ENCODE measurements around the gene LRRC27.
"Not testable (repeated sequence)": the region's sequence is repeated elsewhere in the genome, so short reads cannot be mapped to it uniquely, and the experiment has no call there.

The LRRC27 gene

DNA sequence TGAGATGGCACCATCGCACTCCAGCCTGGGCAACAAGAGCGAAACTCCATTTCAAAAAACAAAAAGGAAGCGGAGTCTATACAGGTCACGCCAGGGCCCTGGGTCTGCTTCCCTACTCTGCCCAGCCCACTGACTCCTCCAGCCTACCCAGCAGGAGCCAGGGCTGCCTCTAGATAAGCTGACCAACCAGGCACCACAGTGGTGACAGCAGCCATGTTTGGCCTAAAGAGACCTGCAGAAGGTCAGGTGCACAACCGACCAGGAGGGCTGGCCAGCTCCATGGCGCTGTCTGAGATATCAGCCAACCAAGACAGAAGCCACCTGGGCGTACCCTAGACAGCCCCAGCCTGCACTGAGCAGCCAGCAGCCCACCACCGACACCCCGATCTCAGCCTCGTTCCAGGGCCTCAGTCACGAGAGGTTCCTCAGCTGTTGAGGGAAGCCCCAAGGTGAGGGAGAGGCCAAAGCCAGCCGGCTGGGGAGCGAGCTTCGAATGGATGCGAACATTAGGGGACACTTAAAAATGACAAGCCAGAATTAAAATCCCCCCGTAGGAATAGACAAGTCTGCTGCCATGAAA, 40.6 kb downstream of the LRRC27 start:
- no peak overlapping the region for H3K4me3 ChIP-seq (ENCODE audit: low read depth, low read length)

DNA sequence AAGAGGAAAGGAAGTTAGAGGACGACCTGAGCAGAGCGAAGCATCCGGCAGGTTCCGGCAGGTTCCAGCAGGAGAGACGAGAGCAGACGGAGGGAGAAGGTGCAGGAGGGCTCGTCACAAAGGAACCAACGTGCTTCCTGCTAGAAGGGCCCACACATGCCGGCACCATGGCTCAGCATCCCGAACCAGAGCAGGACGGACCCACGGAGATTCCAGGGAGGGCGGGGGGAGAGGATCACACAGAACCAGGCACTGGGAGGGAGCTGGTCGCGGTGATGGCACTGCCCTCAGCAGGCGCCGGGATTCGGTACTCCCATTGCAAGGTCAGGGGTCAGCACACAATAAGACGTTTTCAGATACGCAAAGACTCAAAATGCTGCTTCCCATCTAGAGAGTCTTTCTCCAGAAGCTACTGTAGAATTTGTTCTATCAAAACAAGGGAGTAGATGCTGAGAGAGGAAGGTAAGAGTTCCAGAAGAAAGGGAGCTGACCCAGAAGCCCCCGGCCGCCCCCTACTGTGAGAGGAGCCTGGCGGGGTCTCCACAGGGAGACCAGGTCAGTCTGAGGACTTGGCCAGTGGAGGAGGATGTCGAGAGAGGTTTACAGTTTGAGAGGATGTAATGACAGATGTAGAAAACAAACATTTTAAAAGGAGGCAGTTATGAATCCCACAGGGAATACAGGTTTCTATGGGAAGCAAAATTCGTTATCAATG, 41.4 kb downstream of the LRRC27 start:
- no peak overlapping the region for H3K4me3 ChIP-seq (ENCODE audit: low read depth, low read length)

- no peak overlapping the region for H3K4me3 ChIP-seq (ENCODE audit: low read depth, low read length)
These were observed 42.2 kb downstream of the LRRC27 start for GRCh38 chr10:132374176-132374575.

DNA sequence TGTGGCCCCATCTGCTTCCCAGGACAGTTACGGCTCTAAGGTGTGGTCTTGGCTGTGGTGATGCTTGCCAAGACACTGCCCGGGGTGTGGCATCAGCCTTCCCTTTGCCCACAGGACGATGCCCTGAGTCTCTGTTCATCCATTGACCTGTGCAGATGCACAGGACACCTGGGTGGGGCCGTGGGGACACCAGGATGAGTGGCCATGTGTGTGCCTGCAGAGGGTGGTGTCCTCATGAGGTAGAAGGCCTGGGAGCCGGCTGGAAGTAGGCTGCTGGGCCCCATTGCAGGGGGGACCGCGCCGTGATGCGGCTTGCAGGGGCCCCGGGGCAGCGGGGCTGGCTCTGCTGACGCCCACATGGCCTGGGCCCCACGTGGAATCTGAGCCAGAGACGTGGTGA, 42.6 kb downstream of the LRRC27 start:
- H3K4me3 ChIP-seq (ENCODE audit: low read depth, low read length): no peak overlapping the region

DNA sequence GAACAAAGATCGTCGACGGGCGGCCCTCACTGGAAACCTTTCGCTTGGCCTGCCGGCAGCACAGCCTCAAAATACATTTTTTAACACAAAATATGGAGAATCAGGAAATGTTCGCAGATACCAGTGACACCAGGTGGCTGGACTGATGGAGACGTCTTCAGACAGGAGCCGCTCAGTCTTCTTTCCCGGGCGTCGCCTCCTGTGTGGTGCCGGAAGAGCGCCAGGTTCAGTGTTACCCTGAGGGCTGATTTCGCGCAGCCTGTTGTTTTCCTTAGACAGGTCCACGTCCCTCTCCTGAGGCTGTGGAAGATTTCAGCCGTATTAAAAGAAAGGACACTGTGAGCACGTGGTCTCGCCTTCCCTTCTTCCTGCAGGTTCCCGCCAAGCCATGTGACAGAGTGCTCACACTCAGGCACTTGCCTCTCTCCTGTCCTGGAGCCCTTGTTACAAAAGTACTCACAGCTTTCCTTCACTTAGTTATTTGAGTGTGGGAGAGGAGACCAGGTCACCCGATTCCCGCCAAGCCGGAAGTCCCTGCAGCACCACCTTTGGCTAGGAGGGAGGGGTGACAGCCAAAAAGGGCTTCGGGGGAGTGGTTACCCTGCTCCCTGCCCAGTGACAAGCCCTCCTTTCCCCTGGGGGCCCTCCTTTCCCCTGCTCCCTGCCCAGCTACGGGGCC, 43.3 kb downstream of the LRRC27 start:
- no peak overlapping the region for H3K4me3 ChIP-seq (ENCODE audit: low read depth, low read length)

GRCh38 chr10:132375795-132376297, 43.9 kb downstream of the LRRC27 start:
- H3K4me3 ChIP-seq (ENCODE audit: low read depth, low read length): no peak overlapping the region

GRCh38 chr10:132376394-132376851, 44.4 kb downstream of the LRRC27 start:
- H3K4me3 ChIP-seq (ENCODE audit: low read depth, low read length): no peak overlapping the region

DNA sequence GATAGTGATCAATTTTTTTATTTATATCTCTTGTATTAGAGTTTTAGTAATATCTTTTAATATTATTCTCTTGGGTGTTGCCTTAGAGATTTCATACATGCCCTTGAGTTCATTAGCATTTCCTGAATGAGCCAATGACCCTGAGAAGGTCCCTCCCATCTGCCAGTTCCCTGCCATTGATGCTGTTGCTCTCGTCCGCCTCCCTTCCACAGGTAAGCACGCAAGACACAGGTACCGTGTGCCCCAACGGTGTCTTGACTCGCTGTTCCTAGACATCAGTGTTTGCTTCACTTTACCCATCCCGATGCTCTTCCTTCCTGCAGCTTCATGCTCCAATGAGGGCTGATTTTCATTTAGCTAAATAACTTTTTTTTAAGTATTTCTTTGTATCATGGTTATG, 45.3 kb downstream of the LRRC27 start:
- H3K4me3 ChIP-seq (ENCODE audit: low read depth, low read length): no peak overlapping the region

DNA sequence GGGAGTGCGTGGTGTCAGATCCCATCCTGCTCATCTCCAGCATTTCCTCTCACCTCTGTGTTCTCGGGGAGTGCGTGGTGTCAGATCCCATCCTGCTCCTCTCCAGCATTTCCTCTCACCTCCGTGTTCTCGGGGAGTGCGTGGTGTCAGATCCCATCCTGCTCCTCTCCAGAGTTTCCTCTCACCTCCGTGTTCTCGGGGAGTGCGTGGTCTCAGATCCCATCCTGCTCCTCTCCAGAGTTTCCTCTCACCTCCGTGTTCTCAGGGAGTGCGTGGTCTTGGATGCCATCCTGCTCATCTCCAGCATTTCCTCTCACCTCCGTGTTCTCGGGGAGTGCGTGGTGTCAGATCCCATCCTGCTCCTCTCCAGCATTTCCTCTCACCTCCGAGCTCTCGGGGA, 47.0 kb downstream of the LRRC27 start:
- H3K4me3 ChIP-seq (ENCODE audit: low read depth, low read length): not testable (repeated sequence)

DNA sequence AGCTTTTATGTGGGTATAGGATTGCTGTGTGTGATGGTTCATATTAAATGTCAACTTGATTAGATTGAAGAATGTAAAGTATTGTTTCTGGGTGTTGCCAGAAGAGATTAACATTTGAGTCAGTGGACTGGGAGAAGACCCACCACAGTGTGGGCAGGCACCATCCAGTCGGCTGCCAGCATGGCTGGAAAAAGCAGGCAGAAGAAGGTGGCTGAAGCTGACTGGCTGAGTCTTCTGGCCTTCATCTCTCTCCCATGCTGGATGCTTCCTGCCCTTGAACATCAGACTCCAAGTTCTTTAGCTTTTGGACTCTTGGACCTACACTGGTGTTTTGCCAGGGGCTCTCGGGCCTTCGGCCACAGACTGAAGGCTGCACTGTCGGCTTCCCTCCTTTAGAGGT, 49.0 kb downstream of the LRRC27 start:
- not testable (repeated sequence) for H3K4me3 ChIP-seq (ENCODE audit: low read depth, low read length)

- no peak overlapping the region for H3K4me3 ChIP-seq (ENCODE audit: low read depth, low read length)
These were observed 49.7 kb downstream of the LRRC27 start for GRCh38 chr10:132381741-132382140.

DNA sequence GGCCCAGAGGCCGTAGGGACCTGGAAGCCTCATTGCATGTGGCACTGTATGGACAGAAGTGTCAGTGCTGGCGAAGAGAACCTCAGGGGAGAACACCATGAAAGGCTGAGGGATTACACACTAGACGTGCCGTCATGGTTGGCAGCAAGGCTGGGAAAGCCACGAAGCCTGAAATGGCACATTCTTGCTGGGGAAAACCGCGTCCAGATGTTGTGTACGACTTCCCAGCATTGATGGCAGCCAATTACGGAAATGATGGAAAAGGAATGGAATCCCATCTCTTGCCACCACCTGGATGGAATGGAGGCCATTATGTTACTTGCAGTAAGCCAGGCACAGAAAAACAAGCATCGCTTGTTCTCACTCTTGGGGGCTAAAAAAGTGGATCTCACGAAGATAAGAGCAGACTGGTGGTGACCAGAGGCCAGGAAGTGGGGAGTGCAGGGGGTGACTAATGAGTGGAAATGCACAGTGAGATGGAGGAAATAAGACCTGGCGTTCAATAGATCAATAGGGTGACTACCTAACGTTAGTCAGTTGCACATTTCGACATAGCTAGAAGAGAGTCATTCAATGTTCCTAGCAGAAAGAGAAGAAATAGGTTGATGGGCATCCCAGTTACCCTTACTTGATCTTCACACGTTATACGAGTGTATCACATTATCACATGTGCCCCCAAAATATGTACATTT, 50.4 kb downstream of the LRRC27 start:
- no peak overlapping the region for H3K4me3 ChIP-seq (ENCODE audit: low read depth, low read length)

DNA sequence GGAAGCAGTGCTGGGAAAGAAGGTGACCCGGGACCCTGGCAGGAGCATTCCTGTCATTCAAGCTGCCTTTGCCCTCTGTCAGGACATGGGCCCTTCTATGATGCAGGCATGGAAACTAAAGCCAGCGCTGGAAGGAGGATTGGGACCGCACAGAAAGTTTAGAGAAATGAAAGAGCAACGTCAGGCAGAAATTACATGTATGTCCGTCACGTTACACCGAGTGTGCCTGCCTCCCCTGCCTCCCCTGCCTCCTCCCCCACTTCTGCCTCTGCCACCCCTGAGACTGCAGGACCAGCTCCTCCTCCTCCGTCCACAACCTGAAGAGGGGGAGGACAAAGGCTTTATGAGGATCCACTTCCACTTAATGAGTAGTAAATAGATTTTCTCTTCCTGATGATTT, 51.1 kb downstream of the LRRC27 start:
- H3K4me3 ChIP-seq (ENCODE audit: low read depth, low read length): no peak overlapping the region

GRCh38 chr10:132383751-132384196, 51.8 kb downstream of the LRRC27 start:
- no peak overlapping the region for H3K4me3 ChIP-seq (ENCODE audit: low read depth, low read length)

DNA sequence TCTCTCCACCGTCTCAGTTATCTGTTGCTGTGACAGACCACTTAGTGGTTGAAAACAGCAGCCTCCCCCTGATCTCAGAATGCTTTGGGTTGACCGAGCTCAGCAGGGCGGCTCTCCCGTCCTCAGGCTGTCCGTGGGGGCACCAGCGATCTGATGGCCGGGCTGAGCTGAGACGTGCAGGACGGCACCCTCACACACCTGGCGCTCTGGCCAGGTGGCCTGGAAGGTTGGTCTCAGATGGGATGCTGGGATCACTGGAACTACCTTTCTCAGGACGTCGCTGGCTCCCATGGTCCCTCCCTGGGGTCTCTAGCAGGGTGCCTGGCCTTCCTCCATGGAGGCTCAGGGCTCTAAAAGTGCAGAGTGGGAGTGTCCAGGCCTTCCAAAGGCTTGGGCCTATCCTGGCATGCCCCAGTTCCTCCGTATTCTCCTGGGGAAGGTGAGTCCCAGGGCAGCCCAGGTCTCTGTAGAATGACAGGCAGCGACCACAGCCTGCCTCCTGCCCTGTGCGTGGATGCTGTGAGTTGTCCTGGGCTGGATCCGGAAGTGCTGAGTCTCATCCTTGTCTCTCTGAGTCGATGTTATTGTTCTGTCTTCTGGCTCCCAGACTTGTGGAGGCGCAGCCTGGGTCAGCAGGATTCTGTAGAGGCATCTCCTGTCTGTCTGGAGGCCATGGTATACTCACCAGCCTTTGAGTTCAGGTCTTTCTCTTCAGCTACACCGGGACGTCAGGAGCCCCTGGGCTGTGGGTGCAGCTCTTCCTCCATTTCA, 52.8 kb downstream of the LRRC27 start:
- no peak overlapping the region for H3K4me3 ChIP-seq (ENCODE audit: low read depth, low read length)

- H3K4me3 ChIP-seq (ENCODE audit: low read depth, low read length): no peak overlapping the region
These were observed 53.3 kb downstream of the LRRC27 start for GRCh38 chr10:132385389-132385667.

GRCh38 chr10:132385721-132386418, 53.9 kb downstream of the LRRC27 start:
- no peak overlapping the region for H3K4me3 ChIP-seq (ENCODE audit: low read depth, low read length)

GRCh38 chr10:132386419-132386831, 54.4 kb downstream of the LRRC27 start:
- no peak overlapping the region for H3K4me3 ChIP-seq (ENCODE audit: low read depth, low read length)

GRCh38 chr10:132386896-132387295, 54.9 kb downstream of the LRRC27 start:
- not testable (repeated sequence) for H3K4me3 ChIP-seq (ENCODE audit: low read depth, low read length)

DNA sequence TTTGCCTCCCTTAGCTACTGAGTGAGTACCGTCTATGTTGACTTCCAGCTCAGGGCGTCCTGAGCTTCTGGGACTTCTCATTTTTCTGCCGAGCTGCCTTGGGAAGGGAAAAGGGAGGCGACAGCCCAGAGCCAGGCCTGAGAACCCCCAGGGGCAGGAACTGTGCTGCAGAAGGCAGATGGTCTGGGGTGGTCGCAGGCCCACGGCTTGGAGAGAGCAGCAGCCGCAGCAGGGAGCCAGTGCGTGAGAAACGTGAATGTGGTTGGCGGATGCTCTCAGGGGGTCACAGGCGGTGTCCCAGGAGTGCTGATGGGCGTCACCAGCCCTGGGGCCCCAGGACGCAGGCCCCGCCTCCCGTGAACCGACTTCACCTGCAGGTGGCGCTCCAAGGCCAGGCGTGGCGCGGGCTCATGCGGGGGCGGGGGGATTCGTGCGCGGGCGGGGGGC, 55.8 kb downstream of the LRRC27 start:
- no peak overlapping the region for H3K4me3 ChIP-seq (ENCODE audit: low read depth, low read length)

Measured in iPS-11a (cell line).